MM.1S (cell line): Measurements from ENCODE around the gene RC3H2.

ENCODE experiments used
- EZH2phosphoT487 ChIP-seq: fragments of 300-600 bp; sonication (generic); IDR thresholded peaks from 2 replicates; pipeline ENCODE4 v1.6.1; 2018; ENCODE audit warnings: antibody characterized with exemption, low read length
- TF ChIP-seq, protein P1 (sequence below): fragments of 300-600 bp; sonication (generic); IDR thresholded peaks from 2 replicates; pipeline ENCODE4 v1.5.1; 2016; ENCODE audit warnings: antibody characterized with exemption, low read length, mixed read lengths

DNA sequence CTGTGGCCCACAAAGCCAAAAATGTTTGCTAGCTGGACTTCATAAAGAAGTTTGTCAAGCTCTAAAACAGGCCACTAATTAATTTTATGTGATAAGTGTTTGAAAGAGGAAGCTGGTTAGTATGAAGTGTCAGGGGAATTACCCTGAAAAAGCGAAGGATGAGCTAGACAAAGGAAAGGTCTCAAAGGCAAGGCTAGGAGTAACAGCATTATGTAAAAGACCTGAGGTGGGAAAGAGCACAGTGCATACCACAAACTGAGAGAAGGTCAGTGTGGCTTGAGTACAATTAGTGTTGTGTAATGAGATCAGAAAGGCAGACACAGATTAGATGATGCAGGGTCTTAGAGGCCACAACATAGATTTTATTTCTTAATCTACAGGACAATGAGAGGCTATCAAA, 29.6 kb downstream of the RC3H2 start:
- TF ChIP-seq, protein P1, sequence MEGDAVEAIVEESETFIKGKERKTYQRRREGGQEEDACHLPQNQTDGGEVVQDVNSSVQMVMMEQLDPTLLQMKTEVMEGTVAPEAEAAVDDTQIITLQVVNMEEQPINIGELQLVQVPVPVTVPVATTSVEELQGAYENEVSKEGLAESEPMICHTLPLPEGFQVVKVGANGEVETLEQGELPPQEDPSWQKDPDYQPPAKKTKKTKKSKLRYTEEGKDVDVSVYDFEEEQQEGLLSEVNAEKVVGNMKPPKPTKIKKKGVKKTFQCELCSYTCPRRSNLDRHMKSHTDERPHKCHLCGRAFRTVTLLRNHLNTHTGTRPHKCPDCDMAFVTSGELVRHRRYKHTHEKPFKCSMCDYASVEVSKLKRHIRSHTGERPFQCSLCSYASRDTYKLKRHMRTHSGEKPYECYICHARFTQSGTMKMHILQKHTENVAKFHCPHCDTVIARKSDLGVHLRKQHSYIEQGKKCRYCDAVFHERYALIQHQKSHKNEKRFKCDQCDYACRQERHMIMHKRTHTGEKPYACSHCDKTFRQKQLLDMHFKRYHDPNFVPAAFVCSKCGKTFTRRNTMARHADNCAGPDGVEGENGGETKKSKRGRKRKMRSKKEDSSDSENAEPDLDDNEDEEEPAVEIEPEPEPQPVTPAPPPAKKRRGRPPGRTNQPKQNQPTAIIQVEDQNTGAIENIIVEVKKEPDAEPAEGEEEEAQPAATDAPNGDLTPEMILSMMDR, result no peak
- no peak for TF ChIP-seq EZH2phosphoT487
